ENCODE data around the gene PKN1. TPM values are rescaled to one million over a fixed set of nuclear protein-coding genes. Genes with fewer than 3 reads are reported as not detected.

Gene PKN1
- total RNA-seq, 2 donors from 2014 or later: 54.3 to 255 TPM

DNA sequence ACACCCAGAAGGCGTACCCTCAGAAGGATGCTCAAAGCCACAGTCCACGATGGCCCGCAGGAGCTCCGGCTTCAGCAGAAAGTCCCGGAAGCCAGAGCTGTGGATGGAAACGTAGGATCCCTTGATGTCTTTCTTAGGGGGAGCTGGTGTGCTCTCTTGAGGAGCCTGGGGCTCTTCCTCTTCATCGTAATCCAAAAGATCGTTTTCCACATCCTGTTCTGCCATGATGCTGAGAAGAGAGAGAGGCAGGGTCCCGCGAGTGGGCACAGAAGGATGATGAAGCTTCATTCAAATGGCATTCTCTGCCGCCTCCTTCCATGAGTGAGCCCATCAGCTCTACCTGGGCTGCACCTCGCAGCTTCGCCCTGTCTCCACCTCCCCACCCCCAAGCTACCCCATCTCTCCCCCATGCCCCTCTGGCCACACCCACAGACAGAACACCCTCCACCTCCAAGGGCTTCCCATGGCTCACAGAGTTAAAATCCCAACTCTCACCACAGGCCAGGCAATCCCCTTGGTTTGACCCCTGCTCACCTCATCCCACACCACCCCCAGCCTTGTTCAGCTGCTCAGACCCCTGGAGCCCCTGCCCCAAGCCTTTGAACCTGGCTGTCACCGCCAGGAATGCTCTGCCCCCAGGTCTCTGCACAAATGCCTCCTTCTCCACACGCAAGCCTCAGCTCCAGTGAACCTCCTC, 20.0 kb upstream of the PKN1 start:
- Histone ChIP-seq H3K27ac (no peak overlapping the region), H3K36me3 (peaks cover 30 to 33% of the 10 kb centered on the region in 2 donors), H3K27me3 (replicated peaks; ENCODE audit: insufficient read depth) (no peaks in the 10 kb centered on the region), H3K4me1 (replicated peaks) (peaks cover 6% of the 10 kb centered on the region), H3K9me3 (no peaks in the 10 kb centered on the region), H3K4me3 (no peak overlapping the region)
- WGBS: 83% methylated on average over 15 of the region's 15 CpGs
- DNase-seq (ENCODE audit: low spot score): no peak
- intact Hi-C loops (cut with DNase I): no loop called here
- no peak for TF ChIP-seq POLR2AphosphoS5 (IDR thresholded peaks at IDR 0.05)
- TF ChIP-seq, protein P1, sequence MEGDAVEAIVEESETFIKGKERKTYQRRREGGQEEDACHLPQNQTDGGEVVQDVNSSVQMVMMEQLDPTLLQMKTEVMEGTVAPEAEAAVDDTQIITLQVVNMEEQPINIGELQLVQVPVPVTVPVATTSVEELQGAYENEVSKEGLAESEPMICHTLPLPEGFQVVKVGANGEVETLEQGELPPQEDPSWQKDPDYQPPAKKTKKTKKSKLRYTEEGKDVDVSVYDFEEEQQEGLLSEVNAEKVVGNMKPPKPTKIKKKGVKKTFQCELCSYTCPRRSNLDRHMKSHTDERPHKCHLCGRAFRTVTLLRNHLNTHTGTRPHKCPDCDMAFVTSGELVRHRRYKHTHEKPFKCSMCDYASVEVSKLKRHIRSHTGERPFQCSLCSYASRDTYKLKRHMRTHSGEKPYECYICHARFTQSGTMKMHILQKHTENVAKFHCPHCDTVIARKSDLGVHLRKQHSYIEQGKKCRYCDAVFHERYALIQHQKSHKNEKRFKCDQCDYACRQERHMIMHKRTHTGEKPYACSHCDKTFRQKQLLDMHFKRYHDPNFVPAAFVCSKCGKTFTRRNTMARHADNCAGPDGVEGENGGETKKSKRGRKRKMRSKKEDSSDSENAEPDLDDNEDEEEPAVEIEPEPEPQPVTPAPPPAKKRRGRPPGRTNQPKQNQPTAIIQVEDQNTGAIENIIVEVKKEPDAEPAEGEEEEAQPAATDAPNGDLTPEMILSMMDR (IDR thresholded peaks at IDR 0.05): no peak
- no peak for TF ChIP-seq POLR2A (IDR thresholded peaks at IDR 0.05)

DNA sequence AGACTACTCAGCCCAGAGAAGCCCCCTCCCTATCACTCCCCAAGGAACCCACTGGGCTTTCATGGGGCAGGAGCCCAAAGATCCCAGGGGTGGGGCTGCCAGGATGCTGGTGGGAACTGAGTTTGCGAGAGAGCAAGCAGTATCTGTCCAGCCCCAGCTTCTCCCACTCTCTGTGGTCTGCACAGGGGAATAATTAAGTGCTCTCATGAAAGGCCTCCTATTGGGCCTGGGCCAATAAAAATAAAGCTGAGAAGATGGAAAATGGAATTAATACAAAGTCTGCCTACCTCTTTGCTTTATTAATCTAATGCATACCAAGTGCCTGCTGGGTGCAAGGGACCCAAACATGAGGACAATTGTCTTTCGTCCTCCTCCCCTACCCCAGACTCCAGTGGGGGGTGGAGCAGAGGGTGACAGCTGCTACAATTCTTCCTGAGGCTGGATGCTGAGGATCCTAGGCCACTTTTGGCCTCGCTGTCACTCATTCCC, 19.4 kb upstream of the PKN1 start:
- TF ChIP-seq, protein P1 (IDR thresholded peaks at IDR 0.05): no peak
- TF ChIP-seq POLR2A (IDR thresholded peaks at IDR 0.05) (no peak), POLR2AphosphoS5 (IDR thresholded peaks at IDR 0.05) (no peak)
- H3K9me3 ChIP-seq: no peaks in the 10 kb centered on the region
- WGBS: 78% methylated on average over 2 of the region's 3 CpGs
- peaks cover 25 to 27% of the 10 kb centered on the region in 2 donors for H3K36me3 ChIP-seq
- no peaks in the 10 kb centered on the region for H3K27me3 ChIP-seq (replicated peaks; ENCODE audit: insufficient read depth)
- no peak overlapping the region for H3K27ac ChIP-seq
- no peak for DNase-seq (ENCODE audit: low spot score)
- intact Hi-C loops (cut with DNase I): no loop called here
- no peak overlapping the region for H3K4me3 ChIP-seq
- peaks cover 6% of the 10 kb centered on the region for H3K4me1 ChIP-seq (replicated peaks)

DNA sequence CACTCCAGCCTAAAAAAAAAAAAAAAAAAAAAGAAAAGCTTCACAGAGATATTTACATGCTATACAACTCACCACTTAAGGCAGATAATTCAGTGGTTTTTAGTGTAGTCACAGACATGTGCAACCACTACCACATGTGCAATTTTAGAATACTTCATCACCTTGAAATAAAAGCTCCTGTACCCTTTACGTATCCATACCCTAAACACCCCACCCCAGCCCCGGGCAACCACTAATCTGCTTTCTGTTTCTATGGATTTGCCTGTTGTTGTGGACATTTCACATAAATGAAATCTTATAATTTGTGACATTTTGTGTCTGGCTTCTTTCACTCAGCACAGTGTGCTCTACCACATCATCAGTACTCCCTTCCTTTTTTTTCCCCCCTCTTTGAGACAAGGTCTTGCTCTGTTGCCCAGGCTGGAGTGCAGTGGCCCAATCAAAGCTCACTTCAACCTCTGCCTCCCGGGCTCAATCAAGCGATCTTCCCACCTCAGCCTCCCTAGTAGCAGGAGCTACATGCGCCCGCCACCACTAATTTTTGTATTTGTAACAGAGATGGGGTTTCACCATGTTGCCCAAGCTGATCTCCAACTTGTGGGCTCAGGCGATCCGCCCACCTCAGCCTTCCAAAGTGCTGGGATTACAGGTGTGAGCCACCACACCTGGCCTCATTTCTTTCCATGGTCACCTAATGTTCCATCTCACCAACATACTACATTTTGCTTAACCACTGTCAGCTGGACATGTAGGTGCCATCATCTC, 18.0 kb upstream of the PKN1 start:
- H3K4me1 ChIP-seq (replicated peaks): peaks cover 6% of the 10 kb centered on the region
- TF ChIP-seq POLR2A (IDR thresholded peaks at IDR 0.05) (no peak), POLR2AphosphoS5 (IDR thresholded peaks at IDR 0.05) (no peak)
- TF ChIP-seq, protein P1 (IDR thresholded peaks at IDR 0.05): no peak
- intact Hi-C loops (cut with DNase I): no loop called here
- no peak overlapping the region for H3K27ac ChIP-seq
- 96% methylated on average over 8 of the region's 8 CpGs for WGBS
- no peaks in the 10 kb centered on the region for H3K27me3 ChIP-seq (replicated peaks; ENCODE audit: insufficient read depth)
- no peak overlapping the region for H3K4me3 ChIP-seq
- no peak for DNase-seq (ENCODE audit: low spot score)
- no peaks in the 10 kb centered on the region for H3K9me3 ChIP-seq
- H3K36me3 ChIP-seq: peaks cover 15 to 17% of the 10 kb centered on the region in 2 donors

DNA sequence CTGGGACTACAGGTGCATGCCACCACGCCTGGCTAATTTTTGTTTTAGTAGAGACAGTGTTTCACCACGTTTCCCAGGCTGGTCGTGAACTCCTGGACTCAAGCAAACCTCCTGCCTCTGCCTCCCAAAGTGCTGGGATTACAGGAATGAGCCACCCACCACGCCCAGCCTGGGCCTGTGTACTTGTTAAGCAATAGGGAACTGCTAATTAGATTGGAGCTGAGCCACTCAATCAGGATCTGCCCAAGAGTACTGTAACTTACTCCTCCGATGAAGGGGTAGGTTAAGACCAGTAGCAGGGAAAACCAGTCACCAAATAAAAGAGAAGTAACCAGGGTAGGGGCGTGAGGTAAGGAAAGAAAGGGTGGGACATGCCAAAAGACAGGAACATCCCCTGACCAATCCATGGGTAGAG, 16.3 kb upstream of the PKN1 start:
- intact Hi-C loops (cut with DNase I): no loop called here
- H3K4me1 ChIP-seq (replicated peaks): peaks cover 6% of the 10 kb centered on the region
- no peaks in the 10 kb centered on the region for H3K27me3 ChIP-seq (replicated peaks; ENCODE audit: insufficient read depth)
- no peaks in the 10 kb centered on the region for H3K9me3 ChIP-seq
- peaks cover 5% of the 10 kb centered on the region in 2 donors for H3K36me3 ChIP-seq
- no peak overlapping the region for H3K27ac ChIP-seq
- H3K4me3 ChIP-seq: no peak overlapping the region
- WGBS: 59% methylated on average over 6 of the region's 6 CpGs
- TF ChIP-seq, protein P1 (IDR thresholded peaks at IDR 0.05): no peak
- no peak for DNase-seq (ENCODE audit: low spot score)

DNA sequence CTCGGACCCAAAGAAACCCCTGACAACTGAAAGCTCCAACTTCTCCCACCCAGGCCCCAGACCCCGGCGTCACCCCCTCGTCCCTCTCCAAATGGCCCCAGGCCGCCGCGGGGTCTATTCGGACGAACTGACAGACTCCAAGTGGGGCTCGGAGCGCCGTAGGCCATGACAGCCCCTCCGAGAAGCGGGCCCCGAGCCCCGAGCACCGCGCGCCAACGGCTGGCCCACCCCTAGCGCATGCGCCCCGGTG, 14.3 kb upstream of the PKN1 start:
- H3K4me3 ChIP-seq: peak overlapping the region; percentile 62 to 75
- intact Hi-C loops (cut with DNase I): no loop called here
- WGBS: 1% methylated on average over 19 of the region's 23 CpGs

More for the DNA sequence above, 14.3 kb upstream of the PKN1 start:
- Histone ChIP-seq H3K36me3 (no peaks in the 10 kb centered on the region), H3K9me3 (no peaks in the 10 kb centered on the region), H3K4me1 (replicated peaks) (peaks cover 5% of the 10 kb centered on the region), H3K27ac (peak overlapping the region; percentile 76 to 91), H3K27me3 (replicated peaks; ENCODE audit: insufficient read depth) (no peaks in the 10 kb centered on the region)
- TF ChIP-seq POLR2AphosphoS5 (IDR thresholded peaks at IDR 0.05) (no peak), POLR2A (IDR thresholded peaks at IDR 0.05) (no peak)
- TF ChIP-seq, protein P1 (IDR thresholded peaks at IDR 0.05): no peak
- DNase-seq (ENCODE audit: low spot score): no peak
